Progenitor cell of endocrine pancreas (in vitro differentiated cells): ENCODE results near the gene KIAA0232. TPM values are rescaled to one million over a fixed set of nuclear protein-coding genes. Genes with fewer than 3 reads are reported as not detected.

Experiments
- DNase-seq: peaks from one replicate; pipeline ENCODE4 v3.0.0; 2021; ENCODE audit warnings: low spot score; ENCODE audit not compliant: unreplicated experiment
- H3K27ac Mint-ChIP-seq: 2 replicates; pipeline ENCODE4 v1.8.0; 2021; ENCODE audit warnings: mild to moderate bottlenecking, moderate library complexity, mixed read lengths
- H3K27me3 Mint-ChIP-seq: 2 replicates; pipeline ENCODE4 v1.8.0; 2021; ENCODE audit warnings: mixed read lengths
- H3K36me3 Mint-ChIP-seq: 2 replicates; pipeline ENCODE4 v1.8.0; 2022; ENCODE audit warnings: mixed read lengths; ENCODE audit not compliant: insufficient read depth
- H3K4me1 Mint-ChIP-seq: 2 replicates; pipeline ENCODE4 v1.8.0; 2021; ENCODE audit warnings: low read depth, mixed read lengths
- H3K4me3 Mint-ChIP-seq: 2 replicates; pipeline ENCODE4 v1.8.0; 2021; ENCODE audit warnings: low read depth, mild to moderate bottlenecking, moderate library complexity, mixed read lengths
- H3K9me3 Mint-ChIP-seq: 2 replicates; pipeline ENCODE4 v1.8.0; 2021; ENCODE audit warnings: low read depth, mixed read lengths
- CTCF ChIP-seq: fragments of 200-600 bp; sonication (generic); IDR thresholded peaks from one replicate; pipeline ENCODE4 v1.5.0; 2021; ENCODE audit warnings: antibody characterized with exemption, mild to moderate bottlenecking; ENCODE audit not compliant: unreplicated experiment
- total RNA-seq: library from RNA; stranded (reverse); gene quantifications from 2 replicates; pipeline ENCODE4 v1.2.1, GENCODE V29; 2021

KIAA0232 gene
- total RNA-seq, 1 donor from 2014 or later: 52.8 TPM

GRCh38 chr4:6802025-6802424, 19.5 kb downstream of the KIAA0232 start:
- Mint-ChIP-seq H3K27me3 (no peaks in the 10 kb centered on the region), H3K9me3 (no peaks in the 10 kb centered on the region), H3K36me3 (peaks cover 8% of the 10 kb centered on the region), H3K27ac (peak overlapping the region; percentile 42), H3K4me1 (peaks cover 9% of the 10 kb centered on the region), H3K4me3 (no peak overlapping the region)
- TF ChIP-seq CTCF: no peak
- no peak for DNase-seq

GRCh38 chr4:6802626-6803025, 20.1 kb downstream of the KIAA0232 start:
- no peak for DNase-seq
- Mint-ChIP-seq H3K36me3 (peaks cover 8% of the 10 kb centered on the region), H3K27me3 (no peaks in the 10 kb centered on the region), H3K27ac (no peak overlapping the region), H3K4me1 (peaks cover 9% of the 10 kb centered on the region), H3K4me3 (no peak overlapping the region), H3K9me3 (no peaks in the 10 kb centered on the region)
- no peak for TF ChIP-seq CTCF

GRCh38 chr4:6803246-6803645, 20.7 kb downstream of the KIAA0232 start:
- H3K36me3 Mint-ChIP-seq: peaks cover 8% of the 10 kb centered on the region
- no peaks in the 10 kb centered on the region for H3K27me3 Mint-ChIP-seq
- H3K4me1 Mint-ChIP-seq: peaks cover 9% of the 10 kb centered on the region
- DNase-seq: no peak
- no peak for TF ChIP-seq CTCF
- H3K27ac Mint-ChIP-seq: no peak overlapping the region
- H3K4me3 Mint-ChIP-seq: no peak overlapping the region
- H3K9me3 Mint-ChIP-seq: no peaks in the 10 kb centered on the region

GRCh38 chr4:6804082-6804752, 21.7 kb downstream of the KIAA0232 start:
- Mint-ChIP-seq H3K9me3 (no peaks in the 10 kb centered on the region), H3K4me1 (peaks cover 9% of the 10 kb centered on the region), H3K27ac (peak overlapping the region; percentile 10), H3K4me3 (no peak overlapping the region), H3K27me3 (no peaks in the 10 kb centered on the region), H3K36me3 (peaks cover 11% of the 10 kb centered on the region)
- no peak for DNase-seq
- no peak for TF ChIP-seq CTCF

- Mint-ChIP-seq H3K4me3 (no peak overlapping the region), H3K27me3 (no peaks in the 10 kb centered on the region), H3K27ac (no peak overlapping the region), H3K36me3 (peaks cover 23% of the 10 kb centered on the region), H3K9me3 (peaks cover 7% of the 10 kb centered on the region), H3K4me1 (peaks cover 15% of the 10 kb centered on the region)
- DNase-seq: no peak
- TF ChIP-seq CTCF: no peak
These were observed 24.5 kb downstream of the KIAA0232 start for GRCh38 chr4:6806924-6807626.
